HG03175 (cell line): ENCODE results near the gene PPID.
"Not testable (repeated sequence)": the region's sequence is repeated elsewhere in the genome, so short reads cannot be mapped to it uniquely, and the experiment has no call there.

ENCODE experiments used
- ATAC-seq: cut with Tn5 transposase; IDR thresholded peaks from one replicate; pipeline ENCODE4 v1.9.1; 2021; ENCODE audit warnings: mild to moderate bottlenecking, moderate library complexity; ENCODE audit not compliant: unreplicated experiment

PPID gene

GRCh38 chr4:158738866-158739265, 15.7 kb upstream of the PPID start:
- no peak for ATAC-seq

GRCh38 chr4:158729716-158730559, 6.7 kb upstream of the PPID start:
- ATAC-seq: peak; percentile 89

- ATAC-seq: no peak
Measured at GRCh38 chr4:158728236-158728635, 5.0 kb upstream of the PPID start.

GRCh38 chr4:158726633-158727032, 3.4 kb upstream of the PPID start:
- ATAC-seq: no peak

GRCh38 chr4:158724637-158725036, 1.4 kb upstream of the PPID start:
- ATAC-seq: no peak

- peak; percentile 8 for ATAC-seq
Measured at GRCh38 chr4:158722291-158722916, 792 bp downstream of the PPID start.

- ATAC-seq: no peak
Measured at GRCh38 chr4:158721680-158722079, 1.5 kb downstream of the PPID start.

- no peak for ATAC-seq
Measured at GRCh38 chr4:158715802-158716201, 7.4 kb downstream of the PPID start.

- ATAC-seq: no peak
Measured at GRCh38 chr4:158714937-158715336, 8.3 kb downstream of the PPID start.

- not testable (repeated sequence) for ATAC-seq
Measured at GRCh38 chr4:158712622-158713021, 10.6 kb downstream of the PPID start.

GRCh38 chr4:158710814-158711213, 12.4 kb downstream of the PPID start:
- no peak for ATAC-seq

- ATAC-seq: no peak
Measured at GRCh38 chr4:158704274-158704673, 18.9 kb downstream of the PPID start.

GRCh38 chr4:158688813-158689212, 34.4 kb downstream of the PPID start:
- ATAC-seq: no peak

GRCh38 chr4:158682066-158682465, 41.1 kb downstream of the PPID start:
- ATAC-seq: no peak

- ATAC-seq: no peak
Measured at GRCh38 chr4:158681629-158682028, 41.6 kb downstream of the PPID start.

GRCh38 chr4:158678767-158679166, 44.4 kb downstream of the PPID start:
- ATAC-seq: no peak

- no peak for ATAC-seq
Measured at GRCh38 chr4:158676076-158676475, 47.1 kb downstream of the PPID start.

- no peak for ATAC-seq
Measured at GRCh38 chr4:158673633-158674032, 49.6 kb downstream of the PPID start.

- peak; percentile 87 for ATAC-seq
Measured at GRCh38 chr4:158671915-158672806, 51.0 kb downstream of the PPID start, which contains the start of gene ETFDH. TSS of gene ETFDH (plus strand) at chr4:158672296. CDS start at chr4:158672457, 161 bp downstream.

GRCh38 chr4:158671665-158671914, 51.6 kb downstream of the PPID start, which contains the start of gene C4orf46:
TSS of gene C4orf46 (minus strand) at chr4:158671887. CDS start at chr4:158671801, 86 bp downstream.
- ATAC-seq: no peak

- peak; percentile 24 for ATAC-seq
Measured at GRCh38 chr4:158670975-158671664, 52.1 kb downstream of the PPID start.
